Measurements from ENCODE around the gene RECQL5. TPM values are rescaled to one million over a fixed set of nuclear protein-coding genes. Genes with fewer than 3 reads are reported as not detected.
A peak's percentile ranks its signal among the peaks of the same experiment; 100 is the strongest.

RECQL5 gene
- polyA plus RNA-seq, 1 donor (not counting 4 experiments of a cell fraction or from before 2014, with no cell fraction given), result 11.9 TPM

DNA sequence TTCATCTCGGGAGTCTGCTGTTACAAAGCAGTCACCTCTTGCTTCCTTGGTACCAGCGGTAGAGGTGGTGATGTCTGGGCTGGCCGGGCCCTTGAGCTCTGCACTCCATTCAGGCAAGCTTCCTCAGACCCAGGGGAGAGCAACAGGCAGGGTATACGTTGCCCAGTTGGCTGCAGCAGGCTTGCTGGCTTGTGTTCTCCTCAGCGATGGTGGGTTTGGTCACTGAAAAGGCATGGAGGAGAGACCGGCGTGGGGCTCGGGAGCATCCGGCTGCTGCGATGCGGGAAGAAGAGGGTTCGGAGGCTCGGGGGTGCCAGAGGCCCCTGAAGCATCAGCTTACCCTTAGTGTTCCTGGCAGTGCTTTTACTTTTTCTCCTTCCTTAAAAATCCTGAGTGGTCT lies 26.0 kb upstream of the RECQL5 start:
- Histone ChIP-seq H3K9me3 (ENCODE audit: control insufficient read depth, low read depth, low read length) (no peaks in the 10 kb centered on the region), H3K9ac (ENCODE audit: control insufficient read depth, extremely low read depth, insufficient read depth, low read length) (peak overlapping the region; percentile 75), H3K36me3 (ENCODE audit: control insufficient read depth in 2 of 2, extremely low read depth in 1 of 2, insufficient read depth in 2 of 2, low read length in 2 of 2) (peaks cover 11 to 33% of the 10 kb centered on the region in 2 experiments), H3K27me3 (ENCODE audit: control insufficient read depth, extremely low read depth, insufficient read depth, low read length) (no peaks in the 10 kb centered on the region), H3K4me3 (ENCODE audit: control insufficient read depth in 2 of 3, extremely low read depth in 1 of 3, insufficient read depth in 2 of 3, low read depth in 1 of 3, low read length in 3 of 3) (no peak overlapping the region), H2AFZ (ENCODE audit: control insufficient read depth, low read length) (no peak overlapping the region), H4K20me1 (ENCODE audit: control insufficient read depth, extremely low read depth, insufficient read depth, low read length) (no peaks in the 10 kb centered on the region), H3K79me2 (ENCODE audit: control insufficient read depth, insufficient read depth, low read length) (peaks cover 21% of the 10 kb centered on the region), H3K27ac (ENCODE audit: control insufficient read depth, insufficient read depth, low read length) (peak overlapping the region; percentile 86), H3K4me2 (ENCODE audit: control insufficient read depth, extremely low read depth, insufficient read depth, low read depth, low read length) (peak overlapping the region; percentile 45), H3K4me1 (ENCODE audit: control insufficient read depth, extremely low read depth, insufficient read depth, low read length) (peaks cover 98% of the 10 kb centered on the region), H3K9me1 (ENCODE audit: control insufficient read depth, extremely low read depth, insufficient read depth, low read length) (no peaks in the 10 kb centered on the region)
- FAIRE-seq, result no peak
- TF ChIP-seq, protein P1, sequence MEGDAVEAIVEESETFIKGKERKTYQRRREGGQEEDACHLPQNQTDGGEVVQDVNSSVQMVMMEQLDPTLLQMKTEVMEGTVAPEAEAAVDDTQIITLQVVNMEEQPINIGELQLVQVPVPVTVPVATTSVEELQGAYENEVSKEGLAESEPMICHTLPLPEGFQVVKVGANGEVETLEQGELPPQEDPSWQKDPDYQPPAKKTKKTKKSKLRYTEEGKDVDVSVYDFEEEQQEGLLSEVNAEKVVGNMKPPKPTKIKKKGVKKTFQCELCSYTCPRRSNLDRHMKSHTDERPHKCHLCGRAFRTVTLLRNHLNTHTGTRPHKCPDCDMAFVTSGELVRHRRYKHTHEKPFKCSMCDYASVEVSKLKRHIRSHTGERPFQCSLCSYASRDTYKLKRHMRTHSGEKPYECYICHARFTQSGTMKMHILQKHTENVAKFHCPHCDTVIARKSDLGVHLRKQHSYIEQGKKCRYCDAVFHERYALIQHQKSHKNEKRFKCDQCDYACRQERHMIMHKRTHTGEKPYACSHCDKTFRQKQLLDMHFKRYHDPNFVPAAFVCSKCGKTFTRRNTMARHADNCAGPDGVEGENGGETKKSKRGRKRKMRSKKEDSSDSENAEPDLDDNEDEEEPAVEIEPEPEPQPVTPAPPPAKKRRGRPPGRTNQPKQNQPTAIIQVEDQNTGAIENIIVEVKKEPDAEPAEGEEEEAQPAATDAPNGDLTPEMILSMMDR (optimal IDR thresholded peaks at IDR 0.05 in 1 of 3, IDR thresholded peaks at IDR 0.05 in 1 of 3, conservative IDR thresholded peaks at IDR 0.05 in 1 of 3; ENCODE audit: extremely low read depth in 1 of 3, insufficient read depth in 2 of 3, low read length in 3 of 3), result no peak
- TF ChIP-seq EZH2 (IDR thresholded peaks at IDR 0.05; ENCODE audit: low read length), result no peak
- dilution Hi-C loops (cut with MboI; ENCODE audit: extremely low pct_ligation_motif_present, low sequenced_read_pairs), result no loop called here
- DNase-seq (ENCODE audit: low read depth, low spot score), result no peak

GRCh38 chr17:75691801-75692626 lies 25.1 kb upstream of the RECQL5 start:
- Histone ChIP-seq H3K36me3 (ENCODE audit: control insufficient read depth in 2 of 2, extremely low read depth in 1 of 2, insufficient read depth in 2 of 2, low read length in 2 of 2) (peaks cover 9 to 29% of the 10 kb centered on the region in 2 experiments), H3K4me2 (ENCODE audit: control insufficient read depth, extremely low read depth, insufficient read depth, low read depth, low read length) (peak overlapping the region; percentile 73)

More at GRCh38 chr17:75691801-75692626, 25.1 kb upstream of the RECQL5 start:
- dilution Hi-C loops (cut with MboI; ENCODE audit: extremely low pct_ligation_motif_present, low sequenced_read_pairs), result no loop called here
- peaks cover 98% of the 10 kb centered on the region for H3K4me1 ChIP-seq (ENCODE audit: control insufficient read depth, extremely low read depth, insufficient read depth, low read length)
- no peak for DNase-seq (ENCODE audit: low read depth, low spot score)
- H3K27me3 ChIP-seq (ENCODE audit: control insufficient read depth, extremely low read depth, insufficient read depth, low read length), result no peaks in the 10 kb centered on the region
- H4K20me1 ChIP-seq (ENCODE audit: control insufficient read depth, extremely low read depth, insufficient read depth, low read length), result no peaks in the 10 kb centered on the region
- no peaks in the 10 kb centered on the region for H3K9me3 ChIP-seq (ENCODE audit: control insufficient read depth, low read depth, low read length)
- H2AFZ ChIP-seq (ENCODE audit: control insufficient read depth, low read length), result no peak overlapping the region
- no peaks in the 10 kb centered on the region for H3K9me1 ChIP-seq (ENCODE audit: control insufficient read depth, extremely low read depth, insufficient read depth, low read length)
- H3K4me3 ChIP-seq (ENCODE audit: control insufficient read depth in 2 of 3, extremely low read depth in 1 of 3, insufficient read depth in 2 of 3, low read depth in 1 of 3, low read length in 3 of 3), result no peak overlapping the region
- peaks cover 27% of the 10 kb centered on the region for H3K79me2 ChIP-seq (ENCODE audit: control insufficient read depth, insufficient read depth, low read length)
- FAIRE-seq, result no peak
- H3K9ac ChIP-seq (ENCODE audit: control insufficient read depth, extremely low read depth, insufficient read depth, low read length), result peak overlapping the region; percentile 38
- TF ChIP-seq, protein P1 (optimal IDR thresholded peaks at IDR 0.05 in 1 of 3, IDR thresholded peaks at IDR 0.05 in 1 of 3, conservative IDR thresholded peaks at IDR 0.05 in 1 of 3; ENCODE audit: extremely low read depth in 1 of 3, insufficient read depth in 2 of 3, low read length in 3 of 3), result no peak
- TF ChIP-seq EZH2 (IDR thresholded peaks at IDR 0.05; ENCODE audit: low read length), result no peak
- peak overlapping the region; percentile 99 for H3K27ac ChIP-seq (ENCODE audit: control insufficient read depth, insufficient read depth, low read length)
